Activated T-cell treated with anti-CD3 and anti-CD28 coated beads, Interleukin-2, amount 50 U/mL, for 72 hours (primary cell): ENCODE measurements around the gene RNF223. TPM values are rescaled to one million over a fixed set of nuclear protein-coding genes. Genes with fewer than 3 reads are reported as not detected.
A peak's percentile ranks its signal among the peaks of the same experiment; 100 is the strongest.

Source experiments
- ATAC-seq, 2 donors: fragments of 150-1000 bp; cut with Tn5 transposase; replicated peaks in 1 of 2; 2 replicates each; pipeline ENCODE4 v1.10.0; 2021; ENCODE audit warnings: moderate library complexity in 2 of 2, mild to moderate bottlenecking in 1 of 2
- DNase-seq, 2 donors: peaks; one replicate each; pipeline ENCODE4 v3.0.0; 2021 to 2022; ENCODE audit warnings: mixed read lengths in 1 of 2
- H3K27ac Mint-ChIP-seq: one replicate; pipeline ENCODE4 v1.8.0; 2022; ENCODE audit warnings: mild to moderate bottlenecking, moderate library complexity, mixed read lengths
- H3K27me3 Mint-ChIP-seq: one replicate; pipeline ENCODE4 v1.8.0; 2022; ENCODE audit warnings: low read depth, mixed read lengths
- H3K36me3 Mint-ChIP-seq, 2 donors: one replicate each; pipeline ENCODE4 v1.8.0; 2022; ENCODE audit warnings: mixed read lengths in 2 of 2, mild to moderate bottlenecking in 1 of 2; ENCODE audit not compliant: insufficient read depth in 2 of 2
- H3K4me1 Mint-ChIP-seq: one replicate; pipeline ENCODE4 v1.8.0; 2022; ENCODE audit warnings: low read depth, mixed read lengths
- H3K4me3 Mint-ChIP-seq, 2 donors: one replicate each; pipeline ENCODE4 v1.8.0; 2022; ENCODE audit warnings: mild to moderate bottlenecking in 2 of 2, mixed read lengths in 2 of 2, moderate library complexity in 2 of 2
- H3K9me3 Mint-ChIP-seq, 2 donors: one replicate each; pipeline ENCODE4 v1.8.0; 2022; ENCODE audit warnings: mixed read lengths in 2 of 2
- total RNA-seq, 2 donors: library from RNA; stranded (reverse); gene quantifications; one replicate each; pipeline ENCODE4 v1.2.3, GENCODE V29; 2022

Gene RNF223
- total RNA-seq, 2 donors from 2014 or later, result 0.12 TPM; not detected in 1

DNA sequence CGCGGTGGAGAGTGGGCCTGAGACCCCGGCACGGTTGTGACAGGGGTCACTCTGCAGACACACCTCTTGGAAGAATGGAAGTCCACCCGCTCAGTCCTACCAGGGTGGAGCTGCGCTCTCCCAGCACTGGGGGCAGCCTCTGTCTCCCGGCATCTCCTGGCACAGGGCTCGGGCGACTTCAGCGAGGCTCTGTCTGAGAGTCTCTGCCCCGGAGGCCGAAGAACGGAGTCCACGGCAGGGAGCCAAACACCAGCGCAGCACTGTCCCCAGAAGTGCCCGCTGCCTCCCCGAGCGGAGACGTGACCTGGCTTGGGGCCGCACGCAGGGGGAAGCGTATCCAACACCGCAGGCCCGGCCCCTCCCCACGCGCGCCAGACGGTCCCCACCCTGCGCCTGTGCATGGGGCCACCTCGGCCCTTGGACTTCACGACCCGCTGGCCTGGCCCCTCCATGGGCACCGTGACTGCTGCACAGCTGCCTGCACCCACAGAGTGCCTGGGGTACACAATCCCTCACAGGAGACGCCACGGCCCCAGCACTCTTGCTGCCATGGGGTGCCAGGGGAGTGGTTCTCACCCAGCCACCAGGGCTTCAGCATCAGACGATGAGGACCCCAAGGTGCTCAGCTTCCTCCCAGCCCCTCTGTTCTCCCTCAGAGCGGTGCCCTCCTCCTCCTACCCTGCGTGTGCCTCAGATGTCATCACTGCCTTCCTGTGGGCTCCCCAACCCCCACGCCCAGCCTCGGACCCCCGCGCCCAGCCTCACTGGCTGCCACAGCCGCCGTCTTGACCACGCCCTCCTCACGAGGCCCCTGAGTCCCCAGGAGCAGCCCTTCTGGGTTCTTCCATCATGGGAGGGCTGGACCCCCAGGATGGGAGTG is 14.9 kb upstream of the RNF223 start:
- H3K9me3 Mint-ChIP-seq, result no peaks in the 10 kb centered on the region
- no peak for ATAC-seq
- H3K4me1 Mint-ChIP-seq, result peaks cover 14% of the 10 kb centered on the region
- peaks cover 2% of the 10 kb centered on the region in 2 donors for H3K36me3 Mint-ChIP-seq
- H3K27ac Mint-ChIP-seq, result no peak overlapping the region
- H3K27me3 Mint-ChIP-seq, result no peaks in the 10 kb centered on the region
- no peak for DNase-seq
- no peak overlapping the region for H3K4me3 Mint-ChIP-seq

DNA sequence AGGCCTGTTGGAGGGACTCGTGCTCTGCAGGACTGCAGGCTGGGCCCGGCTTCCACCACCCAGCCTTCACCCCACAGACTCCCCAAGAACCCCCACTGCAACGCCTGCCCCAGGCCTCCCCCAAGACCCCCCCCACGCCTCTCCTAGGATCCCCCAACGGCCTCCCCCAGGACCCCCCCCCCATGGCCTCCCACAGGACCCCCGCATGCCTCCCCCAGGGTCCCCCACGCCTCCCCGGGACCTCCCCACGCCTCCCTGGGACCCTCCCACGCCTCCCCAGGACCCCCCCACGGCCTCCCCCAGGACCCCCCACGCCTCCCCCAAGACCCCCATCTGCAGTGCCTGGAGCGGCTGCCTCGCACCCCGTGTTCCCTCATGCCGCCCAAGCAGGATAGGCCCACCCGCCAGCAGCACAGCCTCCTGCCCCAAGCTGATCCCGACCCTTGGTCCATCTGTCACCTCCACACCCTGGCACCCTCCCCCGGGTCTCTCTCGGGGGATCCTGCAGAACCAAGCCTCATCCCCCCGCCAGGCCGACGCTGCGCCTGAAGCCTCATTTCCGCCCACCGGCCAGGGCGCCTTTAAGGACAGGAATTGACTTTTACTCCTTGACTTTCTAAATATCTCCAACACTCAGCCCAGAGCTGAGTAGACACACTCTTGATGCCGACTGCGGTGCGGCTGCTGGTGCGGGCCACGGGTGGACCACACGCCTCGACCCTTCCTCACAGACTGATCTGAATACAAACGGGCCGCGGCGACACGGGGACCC is 14.1 kb upstream of the RNF223 start:
- Mint-ChIP-seq H3K36me3 (peaks cover 2% of the 10 kb centered on the region in 2 donors), H3K4me1 (peaks cover 7% of the 10 kb centered on the region), H3K27me3 (no peaks in the 10 kb centered on the region), H3K27ac (no peak overlapping the region), H3K4me3 (no peak overlapping the region), H3K9me3 (no peaks in the 10 kb centered on the region)
- ATAC-seq, result no peak
- peak in 1 of 2 donors; percentile 2 for DNase-seq

DNA sequence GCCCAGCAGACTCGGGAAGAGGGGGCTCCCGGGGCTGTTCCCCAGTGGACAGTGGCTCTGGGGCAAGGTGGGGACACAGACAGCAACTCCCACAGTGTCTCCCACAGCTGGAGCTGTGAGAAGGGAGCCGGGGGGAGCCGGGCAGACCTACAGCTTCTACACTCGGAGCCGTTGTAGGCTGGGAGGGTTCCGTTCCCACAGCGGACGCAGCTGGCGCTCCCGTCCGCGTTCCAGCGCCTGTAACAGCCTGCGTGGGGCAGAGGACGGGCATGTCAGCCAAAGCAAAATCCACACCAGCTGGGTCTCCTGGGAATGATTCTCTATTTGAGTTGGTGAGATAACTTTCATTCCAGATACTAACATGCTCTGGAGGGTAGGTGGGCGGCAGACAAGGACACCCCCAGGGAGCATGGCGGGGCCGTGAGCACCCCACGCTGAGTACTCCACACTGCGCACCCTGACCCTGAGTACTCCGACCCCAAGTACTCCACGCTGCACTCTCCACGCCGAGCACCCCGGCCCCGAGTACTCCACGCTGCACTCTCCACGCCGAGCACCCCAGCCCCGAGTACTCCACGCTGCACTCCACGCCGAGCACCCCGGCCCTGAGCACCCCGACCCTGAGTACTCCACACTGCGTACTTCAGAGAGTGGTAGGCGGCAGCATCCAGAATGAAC is 13.4 kb upstream of the RNF223 start:
- Mint-ChIP-seq H3K27me3 (no peaks in the 10 kb centered on the region), H3K4me3 (no peak overlapping the region), H3K4me1 (no peaks in the 10 kb centered on the region), H3K9me3 (no peaks in the 10 kb centered on the region), H3K36me3 (peaks cover 2% of the 10 kb centered on the region in 2 donors), H3K27ac (no peak overlapping the region)
- no peak for ATAC-seq
- DNase-seq, result no peak

DNA sequence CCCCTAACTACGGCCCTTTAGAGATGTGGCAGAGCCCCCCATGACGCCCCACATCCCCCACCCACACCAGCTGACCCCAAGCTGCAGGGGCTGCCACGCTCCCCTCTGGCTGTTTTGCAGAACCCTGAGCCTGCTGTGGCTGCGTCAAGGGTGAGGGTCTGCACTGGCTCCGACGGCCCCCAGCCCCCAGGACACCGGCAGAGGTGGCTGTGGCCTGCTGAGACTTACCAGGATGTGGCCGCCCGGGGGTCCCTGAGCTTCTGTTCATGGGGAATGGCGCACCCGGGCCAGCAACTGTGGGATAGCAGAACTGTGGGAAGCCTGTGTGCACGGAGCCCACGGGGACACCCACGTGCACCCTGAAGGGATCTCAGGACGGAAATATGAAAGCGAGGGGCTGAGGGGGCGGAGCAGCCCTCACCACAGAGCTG is 12.8 kb upstream of the RNF223 start:
- H3K27ac Mint-ChIP-seq, result no peak overlapping the region
- H3K9me3 Mint-ChIP-seq, result no peaks in the 10 kb centered on the region
- H3K36me3 Mint-ChIP-seq, result peaks cover 2% of the 10 kb centered on the region in 2 donors
- H3K27me3 Mint-ChIP-seq, result no peaks in the 10 kb centered on the region
- ATAC-seq (no peak), DNase-seq (no peak)
- no peak overlapping the region for H3K4me3 Mint-ChIP-seq
- no peaks in the 10 kb centered on the region for H3K4me1 Mint-ChIP-seq

DNA sequence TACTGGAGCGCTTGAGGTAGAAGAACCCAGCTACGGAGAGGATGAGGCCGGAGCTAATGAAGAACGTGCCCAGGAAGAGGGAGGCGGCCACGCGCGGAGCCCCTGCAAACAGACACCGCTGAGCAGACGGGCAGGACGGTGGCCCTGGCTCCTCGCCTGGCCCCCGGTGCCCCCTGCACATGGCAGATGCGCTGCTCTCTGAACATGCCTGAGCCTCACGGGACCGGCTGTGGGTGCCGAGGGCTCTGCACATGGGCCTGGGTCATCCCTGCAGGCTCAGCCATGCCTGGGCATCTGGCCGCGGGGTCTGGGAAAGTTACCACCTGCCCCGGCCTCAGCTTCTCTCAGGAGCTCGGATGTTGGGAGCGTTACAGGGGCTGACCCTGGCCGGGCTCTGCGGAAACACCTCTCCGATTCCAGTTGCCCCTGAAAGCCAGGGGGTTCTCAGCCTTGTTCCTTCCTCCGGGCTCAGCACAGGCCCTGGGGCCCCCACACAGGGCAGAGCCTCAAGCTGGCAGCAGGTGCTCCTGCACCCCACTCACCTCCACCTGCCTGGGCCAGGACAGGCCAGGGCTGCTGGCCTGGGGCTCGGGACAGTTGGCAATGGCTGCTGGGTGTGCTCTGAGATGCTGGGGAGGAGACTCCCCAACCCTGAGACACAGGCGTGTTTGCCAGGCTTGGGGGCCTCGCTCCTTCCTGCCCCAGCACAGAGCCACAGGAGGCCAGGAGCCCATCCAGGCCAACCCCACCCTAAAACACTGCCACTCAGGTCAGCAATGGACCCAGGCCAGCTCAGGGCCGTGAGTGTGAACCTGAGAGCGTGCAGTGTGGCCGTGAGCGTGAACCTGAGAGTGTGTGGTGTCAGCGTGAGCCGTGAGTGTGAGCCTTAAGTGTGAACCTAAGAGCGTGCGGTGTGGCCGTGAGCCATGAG is 12.1 kb upstream of the RNF223 start:
- H3K9me3 Mint-ChIP-seq, result no peaks in the 10 kb centered on the region
- H3K27ac Mint-ChIP-seq, result no peak overlapping the region
- no peaks in the 10 kb centered on the region for H3K4me1 Mint-ChIP-seq

DNA sequence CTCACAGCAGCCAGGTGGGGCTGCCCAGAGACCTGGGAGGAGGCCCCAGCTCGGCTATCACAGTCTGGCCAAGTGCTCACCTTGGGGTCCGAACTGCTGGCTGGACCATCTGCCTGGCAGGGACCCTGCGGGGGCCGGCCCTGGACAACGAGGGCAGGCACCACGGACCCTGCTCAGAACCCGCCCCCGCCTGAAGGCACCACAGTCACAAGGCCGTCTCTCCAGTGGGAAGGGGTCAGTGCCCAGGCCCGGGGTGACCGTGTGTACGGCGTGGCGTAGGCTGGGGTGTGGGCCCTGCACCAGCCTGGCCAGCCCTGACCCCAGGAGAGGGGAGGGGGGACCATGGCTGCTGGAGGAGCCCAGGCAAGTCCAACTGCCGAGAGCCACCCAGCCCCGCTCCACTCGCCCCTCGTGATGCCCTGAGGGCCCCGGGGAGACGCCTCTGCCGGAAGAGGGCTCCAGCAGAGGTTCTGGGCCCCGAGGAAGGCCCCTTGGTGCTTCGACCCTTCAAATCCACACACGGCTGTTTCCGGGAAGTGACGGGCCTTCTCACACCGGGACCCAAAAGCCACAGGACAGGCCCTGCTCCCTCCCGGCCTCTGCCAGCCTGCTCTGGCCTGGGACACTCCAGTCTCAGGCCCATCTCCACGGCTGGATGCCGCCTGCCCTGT is 11.2 kb upstream of the RNF223 start:
- Mint-ChIP-seq H3K27ac (no peak overlapping the region), H3K36me3 (peaks cover 2% of the 10 kb centered on the region in 2 donors), H3K9me3 (no peaks in the 10 kb centered on the region), H3K4me3 (no peak overlapping the region), H3K27me3 (no peaks in the 10 kb centered on the region), H3K4me1 (peaks cover under 1% of the 10 kb centered on the region)
- ATAC-seq (no peak), DNase-seq (no peak)

More for the DNA sequence above, 12.1 kb upstream of the RNF223 start:
- Mint-ChIP-seq H3K4me3 (no peak overlapping the region), H3K27me3 (no peaks in the 10 kb centered on the region), H3K36me3 (peaks cover 2% of the 10 kb centered on the region in 2 donors)
- ATAC-seq, result no peak
- DNase-seq, result no peak

DNA sequence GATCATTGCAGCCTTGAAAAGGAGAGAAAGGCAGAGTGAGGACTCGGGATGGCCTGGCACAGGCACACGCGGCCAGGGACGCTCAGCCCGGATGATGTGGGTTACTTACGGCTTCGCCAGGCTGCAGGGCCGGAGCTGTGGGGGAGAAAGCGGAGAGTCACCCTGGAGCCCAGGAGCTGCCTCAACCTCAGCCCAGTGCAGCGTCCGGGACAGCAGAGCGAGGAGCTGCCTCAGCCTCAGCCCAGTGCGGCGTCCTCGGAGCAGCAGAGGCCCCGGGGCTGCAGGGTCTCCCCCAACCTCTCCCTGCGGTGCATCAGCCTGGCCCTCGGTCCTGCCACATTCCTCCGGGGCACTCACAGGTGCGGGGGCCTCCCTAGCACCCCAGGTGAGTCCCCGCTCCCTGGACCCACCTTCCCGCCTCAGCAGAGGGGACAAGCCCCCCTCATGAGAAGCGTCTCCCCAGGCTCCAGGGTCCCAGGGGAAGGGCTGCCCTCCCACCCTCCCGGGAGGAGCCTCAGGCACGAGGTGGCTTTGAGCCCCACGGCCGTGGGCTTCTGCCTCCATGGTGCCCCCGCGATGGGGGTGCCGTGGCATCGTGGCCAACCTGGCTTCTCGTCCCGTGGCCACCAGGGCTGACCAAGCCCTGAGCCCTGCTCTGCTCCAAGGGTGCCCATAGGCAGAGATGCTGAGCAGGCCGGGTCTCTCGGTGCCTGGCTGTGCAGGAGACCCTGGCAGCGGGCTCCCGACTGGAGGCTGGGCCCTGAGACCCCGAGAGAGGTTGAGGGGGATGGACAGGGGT is 10.5 kb upstream of the RNF223 start:
- H3K27ac Mint-ChIP-seq, result no peak overlapping the region
- no peaks in the 10 kb centered on the region for H3K27me3 Mint-ChIP-seq
- H3K4me1 Mint-ChIP-seq, result peaks cover 5% of the 10 kb centered on the region
- no peak for ATAC-seq
- no peak overlapping the region for H3K4me3 Mint-ChIP-seq
- no peaks in the 10 kb centered on the region for H3K9me3 Mint-ChIP-seq
- peaks cover 2% of the 10 kb centered on the region in 2 donors for H3K36me3 Mint-ChIP-seq
- no peak for DNase-seq

DNA sequence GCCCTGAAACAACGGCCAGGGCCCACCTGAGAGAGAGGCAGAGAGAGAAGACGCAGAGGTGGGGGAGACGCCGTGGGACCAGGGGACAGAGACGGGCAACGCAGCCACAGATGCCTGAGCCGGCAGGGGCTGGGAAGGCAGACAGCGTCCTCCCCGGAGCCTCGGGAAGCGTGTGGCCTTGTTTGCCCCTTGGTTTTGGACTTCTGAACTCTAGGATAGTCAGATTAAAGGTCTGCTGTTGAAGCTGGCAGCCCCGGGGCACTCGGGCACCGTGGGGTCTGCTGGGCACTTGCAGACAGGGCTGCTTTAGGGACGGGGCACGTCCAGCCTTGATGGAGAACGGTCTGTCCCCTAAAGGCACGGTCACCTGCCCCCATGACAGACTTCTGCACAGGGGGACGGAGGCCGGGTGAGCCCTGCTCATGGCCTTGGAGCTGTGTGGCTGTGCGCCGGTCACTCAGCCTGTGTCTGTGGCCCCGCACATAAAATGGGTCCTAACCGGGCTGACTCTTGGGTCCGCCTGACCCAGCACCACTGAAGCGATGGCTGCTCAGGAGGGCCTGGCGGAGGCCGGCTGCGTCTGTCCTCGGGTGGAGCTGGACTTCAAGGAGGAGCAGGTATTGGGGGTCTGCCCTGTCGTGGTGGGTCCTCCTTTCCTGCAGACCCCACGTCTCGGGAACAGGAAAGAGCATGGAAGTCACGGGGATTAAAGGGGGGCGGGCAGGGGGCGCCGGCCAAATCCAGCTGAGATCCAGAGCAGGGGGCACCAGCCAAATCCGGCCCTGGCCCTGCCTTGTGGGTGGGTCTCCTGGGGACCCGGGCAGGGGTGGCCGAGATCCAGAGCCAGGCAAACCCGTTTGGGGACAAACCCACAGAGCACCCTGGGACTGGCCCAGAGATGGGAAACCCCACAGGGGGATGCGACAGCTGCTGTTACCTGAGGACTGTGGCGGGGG is 9.6 kb upstream of the RNF223 start:
- Mint-ChIP-seq H3K4me1 (peaks cover 5% of the 10 kb centered on the region), H3K4me3 (no peak overlapping the region), H3K9me3 (no peaks in the 10 kb centered on the region), H3K36me3 (peaks cover 2% of the 10 kb centered on the region in 2 donors), H3K27me3 (no peaks in the 10 kb centered on the region), H3K27ac (no peak overlapping the region)
- DNase-seq, result no peak
- ATAC-seq, result no peak

DNA sequence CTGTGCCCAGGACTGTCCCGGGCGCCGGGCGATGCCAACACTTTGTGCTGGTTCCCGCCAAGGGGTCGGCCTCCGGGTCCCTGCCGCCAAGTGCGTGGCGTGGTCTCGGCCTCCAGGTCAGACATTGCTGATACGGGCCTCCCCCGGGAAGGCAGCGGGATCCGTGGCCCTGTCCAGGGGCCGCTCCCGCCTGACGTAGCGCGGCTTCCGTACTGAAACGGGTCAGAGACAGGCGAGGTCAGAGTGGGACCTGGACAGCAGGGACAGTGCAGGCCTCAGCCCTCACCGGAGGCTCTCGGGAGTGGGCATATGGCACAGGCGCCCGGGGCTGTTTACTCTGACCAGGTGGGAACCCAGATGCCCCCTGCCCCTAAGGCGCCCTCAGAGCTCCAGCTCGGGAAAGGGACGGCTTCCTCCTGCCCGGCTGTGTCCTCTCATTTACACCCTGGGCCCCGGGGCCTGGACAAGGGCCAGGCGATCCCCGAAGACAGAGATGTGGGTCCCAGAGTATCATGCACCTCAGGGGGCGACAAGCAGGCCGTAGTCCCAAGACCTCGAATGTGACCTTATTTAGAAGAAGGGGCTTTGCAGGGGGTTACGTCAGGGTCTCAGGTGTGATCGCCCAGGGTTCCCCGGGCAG is 8.8 kb upstream of the RNF223 start:
- H3K36me3 Mint-ChIP-seq, result peaks cover 0 to 2% of the 10 kb centered on the region in 2 donors
- DNase-seq, result no peak
- H3K4me1 Mint-ChIP-seq, result peaks cover 5% of the 10 kb centered on the region
- ATAC-seq, result no peak
- H3K9me3 Mint-ChIP-seq, result no peaks in the 10 kb centered on the region
- H3K27ac Mint-ChIP-seq, result no peak overlapping the region
- H3K27me3 Mint-ChIP-seq, result no peaks in the 10 kb centered on the region
- H3K4me3 Mint-ChIP-seq, result no peak overlapping the region

DNA sequence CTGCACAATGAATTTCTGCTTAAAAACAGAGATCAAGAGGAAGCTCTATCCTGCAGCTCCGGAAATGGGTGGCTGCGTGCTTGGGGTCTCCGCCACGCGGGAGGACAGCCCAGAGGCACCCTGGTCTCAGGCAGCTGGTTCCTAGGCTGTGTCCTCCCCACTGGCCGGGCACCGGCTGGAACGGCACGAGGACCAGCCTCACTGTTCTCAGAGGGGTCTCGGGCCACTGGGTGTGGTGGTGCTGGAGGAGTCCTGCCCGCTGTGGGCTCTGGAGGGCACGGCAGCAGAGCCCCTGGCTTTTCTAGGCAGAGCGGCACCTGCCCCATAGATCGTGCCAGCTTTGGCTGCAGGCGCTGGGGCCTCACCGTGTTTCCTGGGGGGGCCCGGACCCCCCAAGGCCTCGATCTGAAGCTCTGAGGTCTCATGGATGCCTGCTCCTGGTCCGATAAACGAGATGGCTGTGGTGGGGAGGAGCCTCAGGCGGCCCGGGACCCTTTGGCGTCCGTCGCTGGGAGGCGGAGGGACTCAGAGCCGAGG is 8.2 kb upstream of the RNF223 start:
- DNase-seq, result peak in 1 of 2 donors; percentile 4
- Mint-ChIP-seq H3K4me3 (no peak overlapping the region), H3K4me1 (peaks cover 5% of the 10 kb centered on the region), H3K27ac (no peak overlapping the region), H3K27me3 (no peaks in the 10 kb centered on the region), H3K9me3 (no peaks in the 10 kb centered on the region), H3K36me3 (peaks cover 0 to 2% of the 10 kb centered on the region in 2 donors)
- ATAC-seq, result no peak
